Suppressor macrophage treated with lipopolysaccharide for 1 hour (primary cell): ENCODE measurements around the gene EMCN.
"Not testable (repeated sequence)": the region's sequence is repeated elsewhere in the genome, so short reads cannot be mapped to it uniquely, and the experiment has no call there.

ENCODE experiments used
- DNase-seq, 3 donors: peaks; one replicate each; pipeline ENCODE4 v3.0.0-alpha.2; 2020 to 2022

Gene EMCN

GRCh38 chr4:100489305-100489704 lies 28.5 kb downstream of the EMCN start:
- DNase-seq = no peak

- DNase-seq = no peak
Observed at GRCh38 chr4:100486496-100486895, 31.3 kb downstream of the EMCN start.

GRCh38 chr4:100483796-100484195 lies 34.0 kb downstream of the EMCN start:
- no peak for DNase-seq

GRCh38 chr4:100479971-100480370 lies 37.9 kb downstream of the EMCN start:
- DNase-seq = no peak

- DNase-seq = no peak
Observed at GRCh38 chr4:100469555-100469954, 48.3 kb downstream of the EMCN start.

- DNase-seq = no peak
Observed at GRCh38 chr4:100466501-100466900, 51.3 kb downstream of the EMCN start.

- DNase-seq = no peak
Observed at GRCh38 chr4:100461807-100462605, 55.8 kb downstream of the EMCN start.

GRCh38 chr4:100450449-100450848 lies 67.4 kb downstream of the EMCN start:
- no peak for DNase-seq

GRCh38 chr4:100431416-100431815 lies 86.4 kb downstream of the EMCN start:
- DNase-seq = no peak

GRCh38 chr4:100430451-100430850 lies 87.4 kb downstream of the EMCN start:
- no peak for DNase-seq

- DNase-seq = no peak
Observed at GRCh38 chr4:100429616-100430015, 88.2 kb downstream of the EMCN start.

GRCh38 chr4:100428051-100428450 lies 89.8 kb downstream of the EMCN start:
- DNase-seq = peak in 2 of 3 donors; percentile 1 to 4

- DNase-seq = no peak
Observed at GRCh38 chr4:100424376-100424775, 93.4 kb downstream of the EMCN start.

- no peak for DNase-seq
Observed at GRCh38 chr4:100422894-100423293, 94.9 kb downstream of the EMCN start.

GRCh38 chr4:100421361-100421978 lies 96.4 kb downstream of the EMCN start:
- peak in 1 of 3 donors; percentile 20 for DNase-seq

GRCh38 chr4:100420571-100420970 lies 97.3 kb downstream of the EMCN start:
- peak in 1 of 3 donors; percentile 4 for DNase-seq

GRCh38 chr4:100417565-100417964 lies 100.3 kb downstream of the EMCN start:
- DNase-seq = no peak

GRCh38 chr4:100414016-100414790 lies 103.6 kb downstream of the EMCN start:
- DNase-seq = no peak

- DNase-seq = no peak
Observed at GRCh38 chr4:100391863-100392262, 126.0 kb downstream of the EMCN start.

- no peak for DNase-seq
Observed at GRCh38 chr4:100391086-100391485, 126.7 kb downstream of the EMCN start.

GRCh38 chr4:100386270-100386669 lies 131.6 kb downstream of the EMCN start:
- no peak for DNase-seq

- not testable (repeated sequence) for DNase-seq
Observed at GRCh38 chr4:100380401-100380800, 137.4 kb downstream of the EMCN start.

GRCh38 chr4:100379583-100380105 lies 138.2 kb downstream of the EMCN start:
- no peak for DNase-seq
